Activated T-cell treated with anti-CD3 and anti-CD28 coated beads, Interleukin-2, amount 50 U/mL, for 72 hours (primary cell): ENCODE results near the gene PITX3. TPM values are rescaled to one million over a fixed set of nuclear protein-coding genes. Genes with fewer than 3 reads are reported as not detected.
"Not testable (repeated sequence)": the region's sequence is repeated elsewhere in the genome, so short reads cannot be mapped to it uniquely, and the experiment has no call there.

Experiments used
- ATAC-seq, 2 donors: fragments of 150-1000 bp; cut with Tn5 transposase; replicated peaks in 1 of 2; 2 replicates each; pipeline ENCODE4 v1.10.0; 2021; ENCODE audit warnings: moderate library complexity in 2 of 2, mild to moderate bottlenecking in 1 of 2
- DNase-seq, 2 donors: peaks; one replicate each; pipeline ENCODE4 v3.0.0; 2021 to 2022; ENCODE audit warnings: mixed read lengths in 1 of 2
- H3K27ac Mint-ChIP-seq: one replicate; pipeline ENCODE4 v1.8.0; 2022; ENCODE audit warnings: mild to moderate bottlenecking, moderate library complexity, mixed read lengths
- H3K27me3 Mint-ChIP-seq: one replicate; pipeline ENCODE4 v1.8.0; 2022; ENCODE audit warnings: low read depth, mixed read lengths
- H3K36me3 Mint-ChIP-seq, 2 donors: one replicate each; pipeline ENCODE4 v1.8.0; 2022; ENCODE audit warnings: mixed read lengths in 2 of 2, mild to moderate bottlenecking in 1 of 2; ENCODE audit not compliant: insufficient read depth in 2 of 2
- H3K4me1 Mint-ChIP-seq: one replicate; pipeline ENCODE4 v1.8.0; 2022; ENCODE audit warnings: low read depth, mixed read lengths
- H3K4me3 Mint-ChIP-seq, 2 donors: one replicate each; pipeline ENCODE4 v1.8.0; 2022; ENCODE audit warnings: mild to moderate bottlenecking in 2 of 2, mixed read lengths in 2 of 2, moderate library complexity in 2 of 2
- H3K9me3 Mint-ChIP-seq, 2 donors: one replicate each; pipeline ENCODE4 v1.8.0; 2022; ENCODE audit warnings: mixed read lengths in 2 of 2
- total RNA-seq, 2 donors: library from RNA; stranded (reverse); gene quantifications; one replicate each; pipeline ENCODE4 v1.2.3, GENCODE V29; 2022

PITX3 gene
- total RNA-seq, 2 donors from 2014 or later, result 0.24 to 0.28 TPM

GRCh38 chr10:102208311-102209035 lies 32.8 kb downstream of the PITX3 start:
- Mint-ChIP-seq H3K4me3 (no peak overlapping the region), H3K27me3 (peaks cover 5% of the 10 kb centered on the region), H3K36me3 (peaks cover 3 to 4% of the 10 kb centered on the region in 2 donors), H3K4me1 (no peaks in the 10 kb centered on the region), H3K9me3 (peaks cover 0 to 2% of the 10 kb centered on the region in 2 donors), H3K27ac (no peak overlapping the region)
- DNase-seq, result no peak
- no peak for ATAC-seq

GRCh38 chr10:102202386-102202785 lies 38.9 kb downstream of the PITX3 start:
- peaks cover 4% of the 10 kb centered on the region in 2 donors for H3K36me3 Mint-ChIP-seq

GRCh38 chr10:102200751-102201640 lies 40.3 kb downstream of the PITX3 start:
- DNase-seq (no peak), ATAC-seq (no peak)
- H3K27ac Mint-ChIP-seq, result no peak overlapping the region
- H3K36me3 Mint-ChIP-seq, result peaks cover 4% of the 10 kb centered on the region in 2 donors
- H3K9me3 Mint-ChIP-seq, result peaks cover 0 to 2% of the 10 kb centered on the region in 2 donors
- peaks cover 6% of the 10 kb centered on the region for H3K27me3 Mint-ChIP-seq
- peaks cover 12% of the 10 kb centered on the region for H3K4me1 Mint-ChIP-seq
- no peak overlapping the region for H3K4me3 Mint-ChIP-seq

More at GRCh38 chr10:102202386-102202785, 38.9 kb downstream of the PITX3 start:
- Mint-ChIP-seq H3K27ac (no peak overlapping the region), H3K27me3 (peaks cover 6% of the 10 kb centered on the region), H3K9me3 (peaks cover 0 to 2% of the 10 kb centered on the region in 2 donors), H3K4me1 (peaks cover 3% of the 10 kb centered on the region), H3K4me3 (peak overlapping the region in 1 of 2 donors; percentile 13)
- DNase-seq, result no peak
- no peak for ATAC-seq

GRCh38 chr10:102198027-102198426 lies 43.3 kb downstream of the PITX3 start:
- Mint-ChIP-seq H3K27ac (no peak overlapping the region), H3K27me3 (peaks cover 6% of the 10 kb centered on the region), H3K9me3 (no peaks in the 10 kb centered on the region), H3K4me3 (no peak overlapping the region), H3K36me3 (no peaks in the 10 kb centered on the region), H3K4me1 (peaks cover 12% of the 10 kb centered on the region)
- DNase-seq (no peak), ATAC-seq (no peak)

GRCh38 chr10:102196893-102197292 lies 44.4 kb downstream of the PITX3 start:
- peak overlapping the region in 1 of 2 donors; percentile 47 for H3K4me3 Mint-ChIP-seq
- ATAC-seq (peak; percentile 96 to 99), DNase-seq (peak; percentile 44 to 45)
- H3K27ac Mint-ChIP-seq, result no peak overlapping the region
- peaks cover 3 to 5% of the 10 kb centered on the region in 2 donors for H3K36me3 Mint-ChIP-seq
- peaks cover 3% of the 10 kb centered on the region in 2 donors for H3K9me3 Mint-ChIP-seq
- H3K4me1 Mint-ChIP-seq, result peaks cover 12% of the 10 kb centered on the region
- H3K27me3 Mint-ChIP-seq, result peaks cover 6% of the 10 kb centered on the region

- DNase-seq (no peak), ATAC-seq (no peak)
- H3K27ac Mint-ChIP-seq, result no peak overlapping the region
- peaks cover 7 to 12% of the 10 kb centered on the region in 2 donors for H3K36me3 Mint-ChIP-seq
- H3K27me3 Mint-ChIP-seq, result peaks cover 6% of the 10 kb centered on the region
- no peak overlapping the region for H3K4me3 Mint-ChIP-seq
- peaks cover 7 to 9% of the 10 kb centered on the region in 2 donors for H3K9me3 Mint-ChIP-seq
- H3K4me1 Mint-ChIP-seq, result peaks cover 12% of the 10 kb centered on the region
Measured at GRCh38 chr10:102195296-102195870, 45.9 kb downstream of the PITX3 start.

- no peak for ATAC-seq
- DNase-seq, result no peak
Measured at GRCh38 chr10:102191956-102192355, 49.4 kb downstream of the PITX3 start.

GRCh38 chr10:102188941-102189898 lies 52.1 kb downstream of the PITX3 start:
- H3K36me3 Mint-ChIP-seq, result peaks cover 12 to 14% of the 10 kb centered on the region in 2 donors
- peaks cover 9 to 11% of the 10 kb centered on the region in 2 donors for H3K9me3 Mint-ChIP-seq
- not testable (repeated sequence) for H3K27me3 Mint-ChIP-seq
- DNase-seq, result peak; percentile 12 to 29
- peak overlapping the region; percentile 30 to 44 for H3K4me3 Mint-ChIP-seq
- H3K4me1 Mint-ChIP-seq, result peaks cover 18% of the 10 kb centered on the region
- H3K27ac Mint-ChIP-seq, result peak overlapping the region; percentile 12
- ATAC-seq, result peak; percentile 90 to 91

More at GRCh38 chr10:102191956-102192355, 49.4 kb downstream of the PITX3 start:
- peaks cover 7 to 9% of the 10 kb centered on the region in 2 donors for H3K9me3 Mint-ChIP-seq
- no peak overlapping the region for H3K27ac Mint-ChIP-seq
- no peak overlapping the region for H3K4me3 Mint-ChIP-seq
- H3K36me3 Mint-ChIP-seq, result peaks cover 7 to 12% of the 10 kb centered on the region in 2 donors
- no peaks in the 10 kb centered on the region for H3K27me3 Mint-ChIP-seq
- peaks cover 23% of the 10 kb centered on the region for H3K4me1 Mint-ChIP-seq

- Mint-ChIP-seq H3K4me3 (no peak overlapping the region), H3K4me1 (peaks cover 18% of the 10 kb centered on the region), H3K9me3 (peaks cover 9 to 11% of the 10 kb centered on the region in 2 donors), H3K27me3 (no peaks in the 10 kb centered on the region), H3K36me3 (peaks cover 12 to 14% of the 10 kb centered on the region in 2 donors), H3K27ac (no peak overlapping the region)
- no peak for ATAC-seq
- no peak for DNase-seq
Measured at GRCh38 chr10:102188298-102188940, 52.9 kb downstream of the PITX3 start.

- DNase-seq (no peak), ATAC-seq (no peak)
- Mint-ChIP-seq H3K4me1 (peaks cover 18% of the 10 kb centered on the region), H3K36me3 (peaks cover 4 to 6% of the 10 kb centered on the region in 2 donors), H3K27ac (no peak overlapping the region), H3K4me3 (no peak overlapping the region), H3K27me3 (no peaks in the 10 kb centered on the region), H3K9me3 (peaks cover 0 to 3% of the 10 kb centered on the region in 2 donors)
Measured at GRCh38 chr10:102185811-102186527, 55.3 kb downstream of the PITX3 start.

GRCh38 chr10:102185272-102185671 lies 56.0 kb downstream of the PITX3 start:
- Mint-ChIP-seq H3K27me3 (no peaks in the 10 kb centered on the region), H3K36me3 (peaks cover 2 to 6% of the 10 kb centered on the region in 2 donors), H3K9me3 (peaks cover 0 to 3% of the 10 kb centered on the region in 2 donors)

More at GRCh38 chr10:102185272-102185671, 56.0 kb downstream of the PITX3 start:
- Mint-ChIP-seq H3K4me3 (no peak overlapping the region), H3K27ac (no peak overlapping the region), H3K4me1 (peaks cover 18% of the 10 kb centered on the region)
- DNase-seq, result no peak
- ATAC-seq, result no peak
